Fibroblast of lung (primary cell): ENCODE measurements around the gene NLE1.

Source experiments
- EZH2 ChIP-seq: IDR thresholded peaks from 2 replicates; pipeline ENCODE4 v1.5.1; 2012; ENCODE audit warnings: low read length, control low read depth, mild to moderate bottlenecking; ENCODE audit errors: missing control alignments
- TF ChIP-seq, protein P1 (sequence below), 2 donors: IDR thresholded peaks in 1 of 2; conservative IDR thresholded peaks in 1 of 2; 1 replicate in 1 of 2; 2 replicates in 1 of 2; pipeline ENCODE4 v1.5.1; 2011 to 2012; ENCODE audit warnings: low read length in 2 of 2, control low read depth in 1 of 2, inconsistent platforms in 1 of 2, low read depth in 1 of 2, mild to moderate bottlenecking in 1 of 2

DNA sequence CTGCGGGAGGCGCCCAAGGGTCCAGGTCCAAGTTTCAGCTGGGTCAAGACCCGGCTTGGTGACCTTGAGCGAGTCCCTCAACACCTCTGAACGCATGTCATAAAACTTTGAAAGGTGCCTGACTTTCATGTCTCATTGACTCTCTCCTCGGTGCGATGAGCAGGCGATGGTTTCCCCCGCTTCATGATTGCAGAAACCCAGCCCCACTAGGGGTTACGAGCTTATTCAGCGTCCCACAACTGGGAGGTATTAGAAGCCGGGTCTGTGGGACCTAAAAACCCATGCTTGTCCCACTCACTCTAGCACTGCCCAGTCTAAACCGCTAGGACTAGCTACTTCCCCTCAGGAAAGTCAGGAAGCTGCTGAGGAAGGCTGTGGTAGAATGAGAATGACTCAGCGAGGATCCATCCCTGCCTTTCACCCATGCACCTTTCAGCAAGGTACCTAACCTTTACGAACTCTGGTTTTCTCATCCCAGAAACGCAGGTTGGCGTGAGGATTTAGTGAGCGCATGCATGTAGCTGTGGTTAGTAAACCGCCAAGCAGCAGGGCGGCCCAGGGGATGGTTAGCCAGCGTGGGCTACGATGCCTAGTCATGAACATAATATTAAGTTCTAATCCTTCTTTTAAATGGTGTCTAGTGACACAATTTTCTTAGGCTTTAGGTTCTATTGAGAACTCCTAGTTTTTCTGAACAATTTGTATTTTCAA lies 52.4 kb downstream of the NLE1 start:
- TF ChIP-seq EZH2 = no peak
- TF ChIP-seq, protein P1, sequence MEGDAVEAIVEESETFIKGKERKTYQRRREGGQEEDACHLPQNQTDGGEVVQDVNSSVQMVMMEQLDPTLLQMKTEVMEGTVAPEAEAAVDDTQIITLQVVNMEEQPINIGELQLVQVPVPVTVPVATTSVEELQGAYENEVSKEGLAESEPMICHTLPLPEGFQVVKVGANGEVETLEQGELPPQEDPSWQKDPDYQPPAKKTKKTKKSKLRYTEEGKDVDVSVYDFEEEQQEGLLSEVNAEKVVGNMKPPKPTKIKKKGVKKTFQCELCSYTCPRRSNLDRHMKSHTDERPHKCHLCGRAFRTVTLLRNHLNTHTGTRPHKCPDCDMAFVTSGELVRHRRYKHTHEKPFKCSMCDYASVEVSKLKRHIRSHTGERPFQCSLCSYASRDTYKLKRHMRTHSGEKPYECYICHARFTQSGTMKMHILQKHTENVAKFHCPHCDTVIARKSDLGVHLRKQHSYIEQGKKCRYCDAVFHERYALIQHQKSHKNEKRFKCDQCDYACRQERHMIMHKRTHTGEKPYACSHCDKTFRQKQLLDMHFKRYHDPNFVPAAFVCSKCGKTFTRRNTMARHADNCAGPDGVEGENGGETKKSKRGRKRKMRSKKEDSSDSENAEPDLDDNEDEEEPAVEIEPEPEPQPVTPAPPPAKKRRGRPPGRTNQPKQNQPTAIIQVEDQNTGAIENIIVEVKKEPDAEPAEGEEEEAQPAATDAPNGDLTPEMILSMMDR (conservative IDR thresholded peaks at IDR 0.05 in 1 of 2, IDR thresholded peaks at IDR 0.05 in 1 of 2; ENCODE audit: low read depth in 1 of 2, low read length in 2 of 2) = no peak
